ENCODE data around the gene SLC37A1.

The SLC37A1 gene

GRCh38 chr21:42591170-42591869 lies 77.7 kb downstream of the SLC37A1 start:
- no peak for DNase-seq (ENCODE audit: low read depth in 2 of 3, low spot score in 1 of 3)

GRCh38 chr21:42592156-42592820 lies 78.6 kb downstream of the SLC37A1 start:
- no peak for DNase-seq (ENCODE audit: low read depth in 2 of 3, low spot score in 1 of 3)

- DNase-seq (ENCODE audit: low read depth in 2 of 3, low spot score in 1 of 3), result peak; percentile 41 to 60 (median 54)
These were observed 79.6 kb downstream of the SLC37A1 start for GRCh38 chr21:42593007-42593814.

GRCh38 chr21:42594616-42595282 lies 81.1 kb downstream of the SLC37A1 start:
- no peak for DNase-seq (ENCODE audit: low read depth in 2 of 3, low spot score in 1 of 3)

GRCh38 chr21:42595283-42596187 lies 81.9 kb downstream of the SLC37A1 start:
- no peak for DNase-seq (ENCODE audit: low read depth in 2 of 3, low spot score in 1 of 3)

- no peak for DNase-seq (ENCODE audit: low read depth in 2 of 3, low spot score in 1 of 3)
These were observed 83.0 kb downstream of the SLC37A1 start for GRCh38 chr21:42596657-42597056.

- no peak for DNase-seq (ENCODE audit: low read depth in 2 of 3, low spot score in 1 of 3)
These were observed 84.0 kb downstream of the SLC37A1 start for GRCh38 chr21:42597487-42598158.

- DNase-seq (ENCODE audit: low read depth in 2 of 3, low spot score in 1 of 3), result no peak
These were observed 84.6 kb downstream of the SLC37A1 start for GRCh38 chr21:42598159-42598735.

- no peak for DNase-seq (ENCODE audit: low read depth in 2 of 3, low spot score in 1 of 3)
These were observed 85.8 kb downstream of the SLC37A1 start for GRCh38 chr21:42599486-42599885.

- no peak for DNase-seq (ENCODE audit: low read depth in 2 of 3, low spot score in 1 of 3)
These were observed 86.3 kb downstream of the SLC37A1 start for GRCh38 chr21:42599962-42600361.

- no peak for DNase-seq (ENCODE audit: low read depth in 2 of 3, low spot score in 1 of 3)
These were observed 88.0 kb downstream of the SLC37A1 start for GRCh38 chr21:42601656-42602055.

- no peak for DNase-seq (ENCODE audit: low read depth in 2 of 3, low spot score in 1 of 3)
These were observed 93.5 kb downstream of the SLC37A1 start for GRCh38 chr21:42607102-42607501.

- DNase-seq (ENCODE audit: low read depth in 2 of 3, low spot score in 1 of 3), result no peak
These were observed 94.0 kb downstream of the SLC37A1 start for GRCh38 chr21:42607525-42608102.

- DNase-seq (ENCODE audit: low read depth in 2 of 3, low spot score in 1 of 3), result no peak
These were observed 94.8 kb downstream of the SLC37A1 start for GRCh38 chr21:42608446-42608845.

GRCh38 chr21:42609811-42610210 lies 96.2 kb downstream of the SLC37A1 start:
- DNase-seq (ENCODE audit: low read depth in 2 of 3, low spot score in 1 of 3), result peak; percentile 30 to 57 (median 41)

GRCh38 chr21:42611852-42612251 lies 98.2 kb downstream of the SLC37A1 start:
- no peak for DNase-seq (ENCODE audit: low read depth in 2 of 3, low spot score in 1 of 3)

GRCh38 chr21:42612390-42612789 lies 98.7 kb downstream of the SLC37A1 start:
- no peak for DNase-seq (ENCODE audit: low read depth in 2 of 3, low spot score in 1 of 3)

- DNase-seq (ENCODE audit: low read depth in 2 of 3, low spot score in 1 of 3), result no peak
These were observed 100.1 kb downstream of the SLC37A1 start for GRCh38 chr21:42613756-42614155.

- DNase-seq (ENCODE audit: low read depth in 2 of 3, low spot score in 1 of 3), result peak; percentile 24 to 31 (median 27)
These were observed 100.7 kb downstream of the SLC37A1 start for GRCh38 chr21:42614396-42614795.

Data from stimulated activated CD4-positive, alpha-beta T cell treated with anti-CD3 and anti-CD28 coated beads, Interleukin-12 subunit alpha, Interleukin-12 subunit beta, amount 100 ng/mL, for 48 hours (primary cell).